HG02973 (cell line): ENCODE results near the gene SCAP.
"Not testable (repeated sequence)": the region's sequence is repeated elsewhere in the genome, so short reads cannot be mapped to it uniquely, and the experiment has no call there.

ENCODE experiments used
- ATAC-seq: cut with Tn5 transposase; IDR thresholded peaks from one replicate; pipeline ENCODE4 v1.9.1; 2021; ENCODE audit warnings: moderate library complexity; ENCODE audit not compliant: unreplicated experiment

SCAP gene

DNA sequence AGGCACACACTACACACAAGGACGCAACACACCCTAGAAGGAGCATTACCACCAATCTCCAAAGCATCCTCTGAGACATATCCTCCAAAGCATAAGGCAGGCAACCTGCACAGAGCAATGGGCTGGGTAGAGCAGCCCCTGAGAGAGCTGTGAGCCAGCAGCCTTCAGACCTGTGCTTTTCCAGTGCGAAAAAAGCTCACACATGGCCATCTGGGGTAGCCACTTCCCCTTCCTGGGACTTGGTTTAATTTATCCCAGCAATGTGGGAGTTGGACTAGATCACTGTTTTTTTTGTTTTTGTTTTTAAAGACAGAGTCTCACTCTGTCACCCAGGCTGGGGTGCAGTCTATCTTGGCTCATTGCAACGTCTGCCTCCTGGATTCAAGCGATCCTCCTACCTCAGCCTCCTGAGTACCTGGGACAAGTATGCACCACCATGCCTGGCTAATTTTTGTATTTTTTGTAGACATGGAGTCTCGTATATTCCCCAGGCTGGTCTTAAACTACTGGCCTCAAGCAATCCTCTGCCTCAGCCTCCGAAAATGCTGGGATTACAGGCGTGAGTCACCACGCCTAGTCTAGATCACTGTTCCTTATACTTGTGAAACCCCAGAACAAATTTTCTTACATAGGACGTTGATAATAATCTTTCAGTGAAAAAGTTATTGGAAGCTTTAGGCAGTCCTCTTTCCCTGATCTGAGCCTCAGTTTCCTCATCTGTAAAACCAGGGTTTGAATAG lies 76.0 kb downstream of the SCAP start:
- ATAC-seq: no peak

DNA sequence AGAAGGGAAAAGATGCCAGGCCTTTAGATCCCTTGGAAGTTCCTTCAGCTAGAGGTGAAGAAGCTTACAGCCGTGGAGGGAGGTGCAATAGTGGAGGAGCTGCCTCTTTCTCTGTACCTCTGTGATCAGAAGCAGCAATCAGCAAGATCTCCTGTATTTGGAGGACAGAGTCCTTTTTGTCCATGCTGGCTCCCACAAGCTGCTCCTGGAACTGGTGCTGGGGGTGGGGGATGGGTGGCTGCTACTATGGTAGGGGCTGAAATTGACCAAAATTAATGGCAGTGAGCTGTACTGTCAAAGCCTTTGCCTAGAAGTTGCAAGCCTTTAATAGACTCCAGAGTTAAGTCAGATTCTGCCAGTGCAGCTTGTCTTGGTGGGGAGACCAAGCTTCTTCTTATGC lies 76.7 kb downstream of the SCAP start:
- ATAC-seq: no peak

DNA sequence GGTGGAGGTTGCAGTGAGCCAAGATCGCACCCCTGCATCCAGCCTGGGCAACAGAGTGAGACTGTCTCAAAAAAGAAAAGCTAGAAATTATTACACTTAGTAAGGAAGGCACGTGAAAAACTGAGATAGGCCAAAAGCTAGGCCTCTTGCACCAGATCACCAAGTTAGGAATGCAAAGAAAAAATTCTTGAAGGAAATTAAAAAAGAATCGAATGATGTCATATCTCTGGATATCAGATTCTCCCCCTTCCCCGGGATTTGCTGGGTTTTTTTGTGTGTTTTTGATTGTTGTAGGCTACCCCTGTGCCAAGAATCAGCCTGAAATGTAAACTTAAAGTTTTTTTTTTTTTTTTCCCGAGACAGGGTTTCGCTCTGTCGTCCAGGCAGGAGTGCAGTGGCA lies 77.5 kb downstream of the SCAP start:
- no peak for ATAC-seq

DNA sequence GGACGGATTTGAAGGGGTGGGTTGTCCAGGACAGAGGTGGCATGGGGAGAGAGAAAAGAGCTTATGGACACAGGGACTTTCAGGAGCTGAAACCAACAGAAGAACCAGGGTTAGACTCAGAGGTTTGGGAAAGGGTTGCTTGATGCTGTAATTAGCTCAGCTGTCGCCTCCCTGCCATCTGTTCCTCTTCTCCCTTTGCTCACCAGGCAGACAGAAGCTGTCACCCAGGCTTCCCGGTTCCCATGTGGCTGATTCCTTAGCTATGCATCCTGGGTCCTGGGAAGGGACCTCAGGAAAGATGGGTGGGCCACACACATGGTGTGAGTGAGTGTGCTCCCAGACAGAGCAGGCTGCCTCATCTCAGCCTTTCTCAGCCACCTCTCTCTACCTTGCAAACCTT lies 80.9 kb downstream of the SCAP start:
- no peak for ATAC-seq

DNA sequence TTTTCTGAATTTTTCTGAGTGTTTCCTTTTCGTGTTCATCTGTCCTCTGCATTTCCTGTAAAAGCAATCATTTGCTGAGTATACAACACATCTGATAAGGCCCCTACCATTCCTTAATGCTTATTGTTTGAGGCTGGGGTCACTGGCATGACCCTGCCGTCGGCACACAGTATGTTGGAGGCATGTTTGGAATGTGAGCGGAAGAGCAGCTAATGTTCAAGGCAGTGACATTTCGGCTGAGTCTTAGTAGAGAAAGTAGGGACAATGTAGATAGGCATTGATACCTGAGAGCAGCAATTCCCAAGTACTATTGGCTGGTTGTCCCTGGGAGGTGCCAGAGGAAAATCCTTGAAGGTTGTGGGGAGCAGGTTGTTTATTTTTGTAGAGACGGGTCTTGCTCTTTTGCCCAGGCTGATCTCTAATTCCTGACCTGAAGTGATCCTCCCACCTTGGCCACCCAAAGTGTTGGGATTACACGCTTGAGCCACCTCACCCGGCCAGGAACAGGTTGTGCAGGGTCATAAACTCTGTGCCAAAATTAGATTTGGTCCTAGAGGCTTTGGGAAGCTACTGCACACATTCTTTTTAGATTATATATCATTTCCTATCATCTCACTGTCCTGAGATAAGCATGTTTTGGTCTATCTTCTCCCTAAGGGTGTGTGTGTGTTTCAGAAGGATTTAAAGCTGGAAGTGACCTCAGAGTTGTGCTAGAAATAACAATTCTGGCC lies 81.4 kb downstream of the SCAP start:
- no peak for ATAC-seq

DNA sequence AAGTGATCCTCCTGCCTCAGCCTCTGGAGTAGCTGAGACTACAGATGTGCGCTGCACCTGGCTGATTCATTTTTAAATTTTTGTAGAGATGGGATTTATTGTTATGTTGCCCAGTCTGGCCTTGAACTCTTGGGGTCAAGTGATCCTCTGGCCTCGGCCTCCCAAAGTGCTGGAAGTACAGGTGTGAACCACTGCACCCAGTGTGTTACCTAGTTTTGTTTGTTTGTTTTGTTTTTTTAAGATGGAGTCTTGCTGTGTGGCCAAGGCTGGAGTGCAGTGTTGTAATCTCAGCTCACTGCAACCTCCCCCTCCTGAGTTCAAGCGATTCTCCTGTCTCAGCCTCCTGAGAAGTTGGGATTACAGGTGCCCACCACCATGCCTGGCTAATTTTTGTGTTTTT lies 82.8 kb downstream of the SCAP start:
- no peak for ATAC-seq

DNA sequence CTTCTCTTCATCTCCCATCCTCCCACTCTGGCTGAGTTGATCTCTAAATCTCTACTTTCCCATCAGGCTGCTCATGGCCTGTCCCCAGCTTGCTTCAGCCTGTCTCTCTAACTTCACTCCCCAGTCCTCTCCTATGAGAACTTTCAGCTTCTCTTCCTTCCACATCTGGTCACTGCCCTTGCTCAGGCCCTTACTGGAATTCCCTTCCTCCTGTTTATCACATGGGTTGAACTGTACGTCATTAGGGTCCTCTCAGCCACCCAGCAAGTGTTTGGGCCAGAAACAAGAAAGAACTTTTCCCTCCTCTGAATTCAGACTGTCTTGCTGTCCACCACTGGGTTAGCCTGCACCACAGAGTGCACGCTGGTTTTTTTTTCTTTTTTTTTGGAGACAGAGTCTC lies 89.9 kb downstream of the SCAP start:
- ATAC-seq: no peak

DNA sequence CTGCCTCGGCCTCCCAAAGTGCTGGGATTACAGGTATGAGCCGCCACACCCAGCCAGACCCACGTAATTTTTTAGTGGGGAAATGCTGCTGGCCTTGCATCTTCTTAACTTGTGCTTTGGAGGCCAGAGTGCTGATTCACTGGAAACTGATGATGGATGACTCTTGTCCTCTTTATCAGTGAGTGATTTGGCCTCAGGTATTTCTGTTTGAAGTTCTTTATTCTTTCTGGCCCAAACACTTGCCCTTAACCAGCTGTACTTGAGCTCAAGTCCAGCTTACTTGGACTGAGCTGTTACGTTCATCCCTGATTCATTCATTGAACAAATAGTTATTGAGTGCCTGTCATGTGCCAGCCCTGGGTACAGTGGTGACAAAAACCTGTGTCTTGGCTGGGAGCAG lies 90.7 kb downstream of the SCAP start:
- ATAC-seq: no peak

DNA sequence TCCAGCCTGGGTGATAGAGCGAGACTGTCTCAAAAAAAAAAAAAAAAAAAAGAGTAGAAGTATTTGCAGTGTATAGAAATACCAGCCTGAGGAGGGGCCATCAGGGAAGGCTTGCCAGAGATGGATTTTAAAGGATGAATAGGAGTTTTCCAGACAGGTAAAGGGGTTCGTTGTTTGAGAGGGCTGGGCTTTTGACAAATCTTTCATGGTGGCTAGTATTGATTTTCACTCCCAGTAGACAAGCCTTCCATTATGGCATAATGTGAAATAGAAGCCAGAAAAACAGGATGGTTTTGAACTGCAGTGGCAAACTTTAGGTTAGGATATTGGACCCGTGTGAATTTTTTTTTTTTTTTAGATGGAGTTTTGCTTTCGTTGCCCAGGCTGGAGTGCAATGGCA lies 91.3 kb downstream of the SCAP start:
- ATAC-seq: no peak

DNA sequence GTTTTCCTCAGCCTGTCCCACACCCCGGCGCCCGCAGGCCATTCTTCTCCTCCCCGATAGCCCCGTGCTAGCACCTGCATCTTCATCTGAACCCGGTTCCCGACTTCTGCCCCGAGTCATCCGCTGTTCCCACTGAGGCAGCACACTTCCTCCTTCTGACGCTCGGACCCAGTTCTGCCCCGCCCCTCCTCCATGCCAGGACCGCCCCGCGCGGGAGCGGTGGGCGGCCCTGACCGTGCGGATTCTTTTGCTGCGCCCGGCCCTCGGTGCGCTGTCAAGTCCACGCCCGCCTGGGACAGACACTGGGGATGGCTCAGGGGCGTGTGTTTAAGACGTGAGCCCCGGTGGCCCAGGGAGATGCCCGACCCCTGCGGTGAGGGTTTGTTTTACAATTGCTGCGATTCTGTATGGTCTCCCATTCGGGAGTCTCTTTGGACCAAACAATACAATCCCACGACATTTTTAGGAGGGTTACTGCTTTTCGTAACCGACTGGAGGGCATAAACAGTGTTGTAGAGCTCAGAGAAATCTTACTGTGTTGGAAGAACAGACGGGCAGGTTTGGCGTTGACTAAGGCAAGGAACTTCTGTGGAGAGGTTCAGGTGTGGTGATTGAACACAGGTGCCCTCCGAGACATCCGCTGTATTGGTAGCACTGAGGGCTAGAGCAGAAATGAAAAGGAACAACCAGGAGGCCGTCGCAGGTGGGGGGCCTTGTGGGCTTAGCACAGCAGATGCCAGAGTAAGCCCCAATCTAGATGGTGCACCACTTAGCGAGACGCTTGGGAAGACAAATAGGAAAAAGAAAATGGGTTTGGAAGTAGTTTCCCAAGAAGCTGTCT lies 94.2 kb downstream of the SCAP start:
- ATAC-seq: peak; percentile 52

DNA sequence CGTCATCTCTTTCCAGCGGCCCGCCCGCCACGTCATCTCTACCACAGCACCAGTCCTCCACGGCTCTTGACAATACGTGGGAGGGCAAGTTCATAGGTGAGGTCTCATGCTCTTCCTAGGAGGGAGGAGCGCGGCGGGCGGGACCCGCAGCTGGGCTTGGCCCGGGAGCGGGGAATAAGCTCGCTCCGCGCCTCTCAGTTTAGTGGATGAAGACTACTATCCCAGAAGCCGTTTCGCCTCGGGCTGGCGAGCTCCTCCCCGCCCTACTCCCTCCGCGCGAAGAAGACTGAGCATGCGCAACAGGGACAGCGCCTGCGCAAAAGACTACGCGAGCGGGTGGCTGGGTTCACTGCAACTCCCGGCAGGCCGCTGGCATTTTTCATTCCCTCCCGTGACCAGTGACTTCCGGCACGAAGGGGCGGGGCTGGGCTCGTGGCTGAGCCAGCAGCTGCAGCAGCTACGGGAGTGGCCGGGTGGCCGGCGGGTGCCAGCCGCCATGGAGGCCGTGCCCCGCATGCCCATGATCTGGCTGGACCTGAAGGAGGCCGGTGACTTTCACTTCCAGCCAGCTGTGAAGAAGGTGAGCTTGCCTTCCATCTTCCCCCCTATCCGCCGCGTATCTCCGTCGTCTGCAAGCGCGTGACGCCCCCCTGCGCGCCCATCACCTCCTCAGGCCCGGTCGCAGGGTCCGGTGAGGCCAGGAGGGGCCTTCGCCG lies 95.0 kb downstream of the SCAP start, which contains the start of gene PTPN23:
Gene PTPN23 (plus strand): TSS at position 421 of the 716 bp plus-strand sequence. CDS start 76 bp downstream, at position 497.
- ATAC-seq: peak; percentile 68

DNA sequence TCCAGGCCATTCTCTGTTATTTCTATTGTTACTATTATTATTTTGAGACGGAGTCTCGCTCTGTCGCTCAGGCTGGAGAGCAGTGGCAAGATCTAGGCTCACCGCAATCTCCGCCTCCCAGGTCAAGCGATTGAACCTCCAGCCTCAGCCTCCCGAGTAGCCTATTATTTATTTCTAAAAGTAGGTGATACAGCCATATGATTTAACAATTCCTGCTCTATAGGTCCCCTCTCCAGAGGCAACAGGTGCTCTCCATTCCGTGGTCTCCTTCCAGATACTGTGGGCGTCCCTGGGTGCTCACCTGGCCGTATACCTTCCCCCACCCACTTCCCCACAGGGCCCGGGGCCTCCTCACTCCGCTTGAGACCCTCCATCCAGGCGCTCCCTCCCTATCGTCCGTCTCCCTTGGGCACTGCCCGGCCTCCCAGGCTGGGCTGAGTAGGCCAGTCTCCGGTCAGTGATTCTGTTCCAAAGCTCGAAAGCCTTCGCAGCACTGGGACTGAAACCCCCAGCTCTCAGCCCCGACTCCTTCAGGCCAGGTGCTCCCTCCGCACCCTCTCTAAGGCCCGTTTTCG lies 95.6 kb downstream of the SCAP start:
- ATAC-seq: no peak

DNA sequence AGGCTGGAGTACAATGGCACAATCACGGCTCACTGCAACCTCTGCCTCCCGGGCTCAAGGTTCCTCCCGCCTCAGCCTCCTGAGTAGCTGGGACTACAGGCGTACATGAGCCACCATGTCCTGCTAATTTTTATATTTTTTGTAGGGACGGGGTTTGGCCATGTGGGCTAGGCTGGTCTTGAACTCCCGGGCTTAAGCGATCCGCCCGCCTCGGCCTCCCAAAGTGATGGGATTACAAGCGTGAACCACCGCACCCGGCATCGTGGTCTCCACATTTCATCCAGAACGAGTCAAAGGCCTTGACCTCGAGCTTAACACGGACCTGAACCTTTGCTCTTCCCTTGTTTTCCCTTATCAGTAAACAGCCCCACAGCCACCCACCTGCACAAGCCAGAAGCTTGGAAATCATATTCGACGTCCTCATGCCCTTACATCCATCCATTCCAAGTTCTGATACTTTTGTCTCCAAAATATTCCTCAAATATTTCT lies 96.3 kb downstream of the SCAP start:
- ATAC-seq: no peak

DNA sequence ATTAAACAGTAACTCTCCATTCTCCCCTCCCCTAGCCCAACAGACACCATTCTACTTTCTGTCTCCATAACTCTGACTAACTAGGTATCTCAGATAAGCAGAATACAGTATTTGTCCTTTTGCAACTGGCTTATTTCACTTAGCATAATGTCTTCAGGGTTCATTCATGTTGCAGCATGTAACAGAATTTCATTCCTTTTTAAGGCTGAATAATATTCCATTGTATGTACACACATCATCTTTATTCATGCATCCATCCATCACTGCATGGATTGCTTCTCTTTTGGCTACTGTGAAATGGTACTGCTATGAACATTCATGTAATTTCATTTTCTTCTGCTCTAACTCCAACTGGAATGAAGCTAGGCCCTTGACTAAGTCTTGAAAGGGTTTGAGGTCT lies 96.9 kb downstream of the SCAP start:
- ATAC-seq: no peak

DNA sequence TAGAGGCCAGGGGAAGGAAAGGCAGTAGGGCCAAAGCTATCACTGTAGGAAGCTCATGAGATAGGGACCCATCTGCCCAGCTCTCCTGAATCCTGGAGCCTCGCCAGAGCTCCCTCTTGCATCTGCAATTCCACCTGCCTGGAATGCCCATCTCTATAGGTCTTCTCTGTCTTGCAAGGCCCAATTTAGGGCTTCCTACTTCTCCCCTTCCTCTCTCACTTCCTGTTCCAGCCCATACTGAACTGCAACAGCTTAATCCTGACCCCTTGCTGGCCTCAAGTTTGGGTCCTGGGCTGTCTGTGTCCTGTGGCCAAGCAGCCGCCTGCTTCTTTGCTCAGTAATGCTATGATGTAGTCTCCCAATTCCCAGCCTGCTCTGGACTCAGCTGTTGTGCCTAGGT lies 98.6 kb downstream of the SCAP start:
- no peak for ATAC-seq

DNA sequence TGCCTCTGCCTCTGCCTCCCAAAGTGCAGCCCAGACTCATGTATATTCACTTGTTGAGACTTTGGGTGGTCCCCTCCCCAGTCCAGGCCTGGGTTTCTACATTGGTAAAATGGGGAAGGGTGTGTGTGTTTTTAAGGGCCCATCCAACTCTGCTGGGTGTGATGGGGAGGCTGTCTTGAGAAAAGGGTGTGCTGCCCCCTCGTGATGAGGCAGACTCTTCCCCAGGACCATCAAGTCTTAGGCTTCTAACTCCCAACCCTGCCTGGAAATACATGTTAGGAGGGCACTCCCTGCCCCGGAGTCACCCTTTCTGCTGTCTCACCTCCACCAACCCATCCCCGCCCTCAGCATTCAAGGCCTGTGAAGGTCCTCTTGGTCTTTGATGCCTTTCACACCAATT lies 99.3 kb downstream of the SCAP start:
- no peak for ATAC-seq

DNA sequence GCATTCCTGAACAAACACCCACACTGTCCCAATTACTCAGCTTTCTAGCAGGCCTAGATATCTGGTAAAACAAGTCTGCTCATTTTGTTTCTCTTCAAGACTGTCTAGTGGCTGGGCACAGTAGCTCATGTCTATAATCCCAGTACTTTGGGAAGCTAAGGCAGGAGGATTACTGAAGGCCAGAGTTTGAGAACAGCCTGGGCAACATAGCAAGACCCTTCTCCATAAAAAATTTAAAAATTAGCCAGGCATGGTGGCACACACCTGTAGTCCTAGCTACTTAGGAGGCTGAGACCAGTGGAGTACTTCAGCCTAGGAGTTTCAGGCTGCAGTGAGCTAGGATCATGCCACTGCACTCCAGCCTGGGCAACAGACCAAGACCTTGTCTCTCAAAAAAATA lies 101.2 kb downstream of the SCAP start:
- no peak for ATAC-seq

DNA sequence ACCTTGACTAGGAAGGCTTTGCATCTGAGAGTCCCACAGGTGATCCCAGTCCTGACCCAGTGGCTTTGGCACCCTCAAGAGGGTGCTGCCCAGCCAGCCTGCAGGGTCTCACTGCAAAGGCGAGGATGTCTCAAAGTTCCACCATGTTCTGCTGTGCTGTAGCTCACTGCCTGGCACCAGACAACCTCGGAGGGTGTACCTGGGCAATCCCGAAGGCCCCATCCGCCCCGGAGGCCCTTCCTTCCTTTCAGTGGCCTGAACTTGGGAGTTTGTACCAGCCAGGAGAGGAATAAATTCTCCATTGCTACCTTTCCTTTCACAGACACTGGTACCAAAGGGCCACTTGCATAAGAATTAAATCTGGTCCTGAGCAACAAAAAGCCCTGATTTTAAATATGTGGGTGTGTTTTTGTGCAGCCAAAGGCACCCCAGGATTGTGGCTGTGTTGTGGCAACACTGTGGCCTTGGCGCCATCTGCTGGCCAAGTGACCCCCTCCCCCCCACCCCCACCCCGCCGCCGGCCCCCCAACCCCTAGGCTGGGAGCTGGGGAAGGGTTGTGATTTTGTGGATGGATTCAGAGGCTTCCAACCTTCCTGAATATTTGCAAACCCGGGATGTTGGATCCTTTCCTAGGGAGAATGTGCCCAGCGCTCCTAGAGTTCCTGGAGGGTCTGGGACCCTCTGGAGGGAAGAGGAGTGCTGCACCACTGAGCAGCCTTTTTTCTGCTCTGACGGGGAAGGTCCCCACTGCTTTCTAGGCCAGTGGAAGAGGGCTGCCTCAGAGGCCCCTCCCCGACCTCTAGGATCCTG lies 104.6 kb downstream of the SCAP start:
- ATAC-seq: no peak

DNA sequence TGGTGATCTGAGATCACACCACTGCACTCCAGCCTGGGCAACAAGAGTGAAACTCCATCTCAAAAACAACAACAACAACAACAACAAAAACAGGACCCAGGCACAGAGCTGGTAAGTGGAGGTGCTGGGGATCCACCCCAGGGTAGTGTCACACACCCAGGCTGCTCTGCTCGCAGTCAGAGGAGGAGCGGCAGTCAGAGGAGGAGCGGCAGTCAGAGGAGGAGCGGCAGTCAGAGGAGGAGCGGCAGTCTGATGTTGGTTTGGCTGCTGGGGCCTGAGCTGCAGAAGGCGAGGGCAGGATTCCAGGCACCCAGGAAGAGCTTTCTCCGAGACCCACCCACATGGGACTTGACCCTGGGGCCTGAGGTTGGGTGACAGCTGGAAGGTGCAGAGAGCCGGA lies 105.7 kb downstream of the SCAP start:
- ATAC-seq: not testable (repeated sequence)

DNA sequence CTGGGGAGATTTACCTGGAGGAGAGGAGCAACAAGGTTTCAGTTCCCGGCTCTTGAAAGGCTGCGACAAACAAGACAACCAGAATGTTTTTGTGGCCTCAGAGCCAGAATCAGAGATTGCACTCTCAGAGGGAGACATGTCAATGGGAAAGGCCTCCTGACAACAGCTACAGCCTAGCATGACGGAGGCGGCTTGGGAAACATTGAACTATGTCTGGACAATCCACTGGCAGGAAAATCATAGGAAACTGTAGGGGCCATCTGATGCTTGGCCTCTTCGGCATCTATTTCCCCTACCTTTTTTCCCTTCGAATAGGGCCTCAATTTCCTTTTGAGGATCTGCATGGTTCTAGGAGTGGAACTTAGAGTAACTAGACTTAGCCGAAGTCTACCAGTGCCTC lies 108.1 kb downstream of the SCAP start:
- ATAC-seq: no peak
